GM19351 (cell line): Measurements from ENCODE around the gene PUSL1.
"Not testable (repeated sequence)": the region's sequence is repeated elsewhere in the genome, so short reads cannot be mapped to it uniquely, and the experiment has no call there.

Experiments
- ATAC-seq: cut with Tn5 transposase; IDR thresholded peaks from one replicate; pipeline ENCODE4 v1.9.1; 2021; ENCODE audit warnings: mild to moderate bottlenecking, moderate library complexity; ENCODE audit not compliant: unreplicated experiment

The PUSL1 gene

GRCh38 chr1:1307261-1307922 is 1.0 kb upstream of the PUSL1 start:
- no peak for ATAC-seq

GRCh38 chr1:1308756-1309250 is 406 bp downstream of the PUSL1 start:
- ATAC-seq: no peak

- ATAC-seq: no peak
Observed at GRCh38 chr1:1309251-1310108, 1.1 kb downstream of the PUSL1 start.

GRCh38 chr1:1310109-1310385 is 1.6 kb downstream of the PUSL1 start:
- ATAC-seq: no peak

- ATAC-seq: no peak
Observed at GRCh38 chr1:1310476-1311053, 2.2 kb downstream of the PUSL1 start.

- ATAC-seq: no peak
Observed at GRCh38 chr1:1311107-1312104, 3.0 kb downstream of the PUSL1 start.

GRCh38 chr1:1312450-1313314 is 4.3 kb downstream of the PUSL1 start:
- ATAC-seq: no peak

GRCh38 chr1:1313500-1314236 is 5.3 kb downstream of the PUSL1 start:
- no peak for ATAC-seq

GRCh38 chr1:1314237-1314586 is 5.8 kb downstream of the PUSL1 start:
- no peak for ATAC-seq

GRCh38 chr1:1314678-1315335 is 6.4 kb downstream of the PUSL1 start:
- no peak for ATAC-seq

GRCh38 chr1:1315435-1315954 is 7.1 kb downstream of the PUSL1 start:
- ATAC-seq: no peak

GRCh38 chr1:1316199-1316598 is 7.8 kb downstream of the PUSL1 start:
- ATAC-seq: not testable (repeated sequence)

GRCh38 chr1:1317420-1317819 is 9.0 kb downstream of the PUSL1 start:
- no peak for ATAC-seq

GRCh38 chr1:1318131-1318652 is 9.8 kb downstream of the PUSL1 start:
- ATAC-seq: no peak

GRCh38 chr1:1318777-1319645 is 10.6 kb downstream of the PUSL1 start:
- no peak for ATAC-seq

- ATAC-seq: no peak
Observed at GRCh38 chr1:1319646-1319941, 11.2 kb downstream of the PUSL1 start.

- no peak for ATAC-seq
Observed at GRCh38 chr1:1320666-1321448, 12.5 kb downstream of the PUSL1 start.
